Measurements from ENCODE around the gene SH3RF3. TPM values are rescaled to one million over a fixed set of nuclear protein-coding genes. Genes with fewer than 3 reads are reported as not detected.

SH3RF3 gene
- 0.22 and 0.82 TPM in 2 replicates for total RNA-seq (2014; rRNA removed; shearing (Covaris generic); ENCODE audit: low replicate concordance)

DNA sequence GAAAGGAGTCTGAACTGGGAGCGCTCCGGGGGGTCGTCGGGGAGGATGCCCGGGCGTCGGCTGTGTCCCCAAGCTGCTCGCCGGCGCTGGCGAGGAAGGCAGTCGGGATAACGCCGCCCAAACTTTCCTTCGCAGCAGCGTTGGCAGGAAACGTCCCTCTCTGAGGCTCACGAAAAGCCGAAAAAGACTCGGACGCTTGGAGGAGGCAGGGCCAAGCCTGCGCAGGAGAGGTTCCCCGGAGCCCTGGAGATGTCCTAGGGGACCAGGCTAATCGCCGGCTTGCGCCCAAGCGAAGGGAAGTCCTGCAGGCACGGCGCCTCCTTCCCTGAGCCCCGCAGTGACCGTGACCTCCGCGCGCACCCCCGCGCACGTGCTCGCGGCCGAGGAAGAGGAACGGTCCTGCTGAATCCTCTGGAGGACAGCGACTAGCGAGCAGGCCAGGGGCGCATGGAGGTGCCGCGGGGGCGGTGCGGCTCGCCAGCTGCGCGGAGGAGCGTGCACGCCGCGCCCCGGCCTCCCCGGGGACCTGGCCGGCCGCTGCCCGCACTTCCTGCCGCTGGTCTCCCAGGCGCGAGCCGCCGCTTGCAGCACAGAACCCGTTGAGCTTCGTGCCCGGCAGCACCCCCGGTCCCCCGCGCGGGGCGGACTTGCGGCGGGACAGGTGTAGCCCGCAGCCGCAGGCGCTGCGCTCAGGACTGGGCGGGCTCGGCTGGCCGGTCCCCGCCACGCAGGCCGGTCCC is at the start of gene SH3RF3:
SH3RF3 (plus strand) TSS at position 590 of the 740 bp plus-strand sequence.
- H3K9me3 ChIP-seq: no peaks in the 10 kb centered on the region
- peaks cover 5% of the 10 kb centered on the region; the same call in 1 of the 2 replicates for H3K27me3 ChIP-seq
- H3K4me3 ChIP-seq: peak within 1 kb of the TSS; percentile 41
- no peaks in the 10 kb centered on the region for H3K36me3 ChIP-seq
- DNase-seq: peak; percentile 49

DNA sequence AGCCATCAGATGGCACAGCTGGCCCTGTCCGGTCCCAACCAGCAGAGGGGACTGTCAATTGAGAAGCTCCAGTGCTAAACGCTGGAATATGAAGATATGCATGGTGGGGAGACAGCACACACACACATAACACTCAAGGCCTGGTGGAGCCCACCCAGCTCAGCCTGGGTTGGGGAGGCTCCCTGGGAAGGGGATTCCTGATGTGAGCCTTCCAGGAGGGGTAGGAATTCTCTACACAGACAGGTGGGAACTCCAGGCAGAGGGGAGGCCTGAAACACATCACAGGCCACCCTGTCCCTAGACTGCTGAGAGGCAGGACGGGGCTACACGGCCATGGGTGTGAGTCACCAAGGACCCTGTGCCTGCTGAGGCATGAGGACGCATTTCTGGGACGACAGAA is 49.4 kb upstream of the SH3RF3 start:
- DNase-seq: no peak
- Histone ChIP-seq H3K36me3 (no peaks in the 10 kb centered on the region), H3K4me3 (no peak overlapping the region), H3K27me3 (peaks cover 13% of the 10 kb centered on the region), H3K9me3 (no peaks in the 10 kb centered on the region)

DNA sequence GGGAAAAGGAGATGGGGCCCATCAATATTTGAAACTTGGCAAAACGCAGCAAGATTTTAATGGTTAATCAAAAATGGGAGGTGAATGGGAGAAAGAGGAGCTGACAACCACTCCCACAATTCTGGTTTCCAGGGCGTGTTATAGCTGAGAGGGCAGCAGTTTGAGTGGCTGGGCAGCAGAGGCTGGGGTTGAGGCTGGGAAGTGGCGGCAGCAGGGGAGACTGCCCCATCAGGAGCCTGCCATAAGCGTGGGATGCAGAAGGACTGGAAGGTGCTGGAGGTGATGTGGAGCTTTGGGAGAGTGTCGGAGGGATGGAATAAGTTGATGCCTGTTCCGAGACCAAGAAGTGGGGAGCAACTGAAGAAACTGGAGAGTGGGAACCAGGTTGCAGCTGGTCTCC is 48.9 kb upstream of the SH3RF3 start:
- peaks cover 13% of the 10 kb centered on the region for H3K27me3 ChIP-seq
- no peak for DNase-seq
- H3K9me3 ChIP-seq: no peaks in the 10 kb centered on the region
- H3K36me3 ChIP-seq: no peaks in the 10 kb centered on the region
- no peak overlapping the region for H3K4me3 ChIP-seq

DNA sequence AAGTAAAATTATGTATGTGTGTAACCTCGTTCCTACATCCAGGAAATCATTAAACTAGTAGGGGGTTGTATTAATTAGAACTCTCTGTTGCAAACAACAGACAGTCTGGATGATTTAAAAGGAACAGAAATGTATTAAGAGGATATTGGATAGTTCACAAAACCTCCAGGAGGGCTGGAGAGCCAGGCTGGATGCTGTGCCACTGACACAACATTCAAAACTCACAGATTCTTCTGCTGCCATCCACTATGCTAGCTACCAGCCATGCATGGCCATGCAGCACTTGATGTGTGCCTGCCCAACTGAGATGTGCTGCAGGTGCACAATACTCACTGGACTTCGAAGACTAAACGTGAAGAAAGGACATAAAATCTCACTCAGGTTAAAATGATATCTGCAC is 48.2 kb upstream of the SH3RF3 start:
- Histone ChIP-seq H3K36me3 (no peaks in the 10 kb centered on the region), H3K27me3 (peaks cover 13% of the 10 kb centered on the region), H3K9me3 (no peaks in the 10 kb centered on the region), H3K4me3 (no peak overlapping the region)
- DNase-seq: no peak

DNA sequence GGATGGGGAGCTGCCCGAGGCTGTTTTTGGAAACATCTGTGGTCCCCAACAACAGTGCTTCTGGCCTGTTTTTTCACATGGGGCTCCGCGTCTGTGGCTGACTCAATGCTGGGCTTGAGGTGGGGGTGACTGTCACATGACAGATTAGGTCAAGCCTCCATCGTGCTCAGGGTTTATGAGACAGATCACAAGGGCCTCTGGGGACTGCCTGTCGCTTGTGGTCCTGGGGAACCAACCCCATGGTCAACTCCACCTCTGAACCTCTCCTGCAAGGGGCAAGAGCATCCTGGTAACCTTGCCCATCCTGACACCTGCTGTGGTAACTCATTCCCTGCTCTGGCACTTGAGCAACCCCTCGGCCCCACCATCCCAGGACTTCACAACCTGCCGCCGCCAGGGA is 47.6 kb upstream of the SH3RF3 start:
- Histone ChIP-seq H3K36me3 (no peaks in the 10 kb centered on the region), H3K27me3 (peaks cover 11% of the 10 kb centered on the region), H3K9me3 (no peaks in the 10 kb centered on the region), H3K4me3 (no peak overlapping the region)
- no peak for DNase-seq

DNA sequence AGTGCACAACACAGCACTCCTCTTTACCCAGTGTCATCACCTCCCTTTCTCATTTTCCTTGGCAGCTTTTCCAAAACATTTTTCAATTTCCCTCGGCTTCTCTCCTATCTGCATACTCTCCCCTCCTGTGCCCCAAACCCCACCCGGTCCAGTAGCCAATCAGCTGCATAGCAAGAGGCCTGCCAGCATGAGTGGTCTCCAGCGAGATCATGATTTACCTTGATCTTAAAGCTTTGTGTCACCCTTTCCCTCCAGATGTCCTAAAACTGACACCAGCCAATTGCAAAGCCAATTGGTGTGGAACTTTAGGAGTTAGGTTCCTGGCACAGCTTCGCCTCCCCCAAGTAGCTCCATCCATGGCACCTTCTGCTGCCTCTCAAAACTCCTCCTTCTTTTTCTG is 45.2 kb upstream of the SH3RF3 start:
- no peak for DNase-seq
- Histone ChIP-seq H3K27me3 (no peaks in the 10 kb centered on the region; the same call in 1 of the 2 replicates), H3K36me3 (no peaks in the 10 kb centered on the region), H3K4me3 (no peak overlapping the region), H3K9me3 (no peaks in the 10 kb centered on the region)

DNA sequence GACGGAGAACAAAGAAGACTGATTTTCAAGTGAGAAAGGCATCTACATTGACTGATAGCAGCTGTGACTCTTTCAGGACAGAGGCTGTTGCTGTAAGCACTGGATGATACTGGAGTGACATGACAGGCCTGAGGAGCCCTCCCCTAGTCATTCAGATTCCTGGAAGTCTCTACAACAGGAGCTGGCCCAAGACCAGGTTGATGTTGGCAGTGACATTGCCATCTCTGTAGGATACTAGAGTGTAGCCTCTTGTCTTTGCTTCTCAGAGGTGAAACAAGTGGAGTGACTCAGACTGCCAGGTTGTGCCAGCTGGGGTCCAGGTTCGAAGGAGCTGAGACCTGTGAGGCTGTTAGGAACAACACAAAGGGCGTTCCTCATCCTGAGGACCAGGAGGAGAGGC is 44.7 kb upstream of the SH3RF3 start:
- no peak for DNase-seq
- Histone ChIP-seq H3K9me3 (no peaks in the 10 kb centered on the region), H3K4me3 (no peak overlapping the region), H3K27me3 (no peaks in the 10 kb centered on the region; the same call in 1 of the 2 replicates), H3K36me3 (no peaks in the 10 kb centered on the region)

DNA sequence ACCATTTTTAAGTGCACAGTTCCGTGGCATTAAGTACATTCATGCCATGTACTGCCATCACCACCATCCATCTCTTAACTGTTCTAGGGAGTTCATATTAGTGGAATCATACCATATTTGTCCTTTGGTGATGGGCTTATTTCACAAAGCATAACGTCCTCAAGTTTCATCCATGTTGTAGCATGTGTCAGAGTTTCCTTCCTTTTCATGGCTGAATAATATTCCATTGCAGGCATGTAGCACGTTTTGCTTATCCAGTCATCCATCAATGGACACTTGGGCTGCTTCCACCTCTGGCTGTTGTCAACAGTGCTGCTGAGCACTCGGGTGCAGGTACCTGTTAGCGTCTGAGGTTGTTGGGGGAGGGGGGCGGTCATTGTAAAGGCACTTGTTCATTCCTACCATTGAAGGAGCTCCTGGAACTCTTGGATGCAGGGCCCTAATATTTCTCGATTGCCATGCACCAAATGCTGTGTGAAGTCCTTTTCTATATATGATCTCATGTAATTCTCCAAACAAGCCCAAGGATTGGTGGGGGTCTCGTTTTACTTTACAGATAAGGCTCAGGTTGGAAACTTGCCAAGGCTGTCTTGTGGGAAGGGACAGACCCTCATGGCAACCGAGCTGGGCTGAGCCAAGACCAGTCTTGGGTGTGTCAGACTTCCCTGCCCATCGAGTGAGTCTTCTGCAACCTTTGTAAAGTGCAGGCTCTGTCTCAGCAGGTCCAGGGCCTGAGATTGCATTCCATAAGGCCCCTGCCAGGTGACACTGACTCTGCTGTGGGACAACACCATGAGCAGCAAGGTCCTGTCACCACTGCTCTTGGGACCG is 42.9 kb upstream of the SH3RF3 start:
- H3K36me3 ChIP-seq: no peaks in the 10 kb centered on the region
- no peaks in the 10 kb centered on the region for H3K27me3 ChIP-seq
- DNase-seq: no peak
- no peak overlapping the region for H3K4me3 ChIP-seq
- no peaks in the 10 kb centered on the region for H3K9me3 ChIP-seq

DNA sequence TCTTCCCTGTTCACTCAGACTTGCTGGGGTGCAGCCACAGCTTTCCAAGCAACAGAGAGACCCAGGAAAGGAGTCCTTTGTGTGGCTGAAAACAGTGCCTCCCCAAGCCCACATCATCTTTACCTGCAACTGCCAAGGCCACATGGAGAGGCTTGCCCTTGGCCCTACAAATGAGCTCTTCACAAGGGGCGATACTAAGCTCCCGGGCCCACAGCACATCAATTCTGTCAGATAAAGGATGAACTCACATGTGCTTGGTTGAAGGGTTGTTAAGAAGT is 42.3 kb upstream of the SH3RF3 start:
- Histone ChIP-seq H3K36me3 (no peaks in the 10 kb centered on the region), H3K9me3 (no peaks in the 10 kb centered on the region), H3K27me3 (no peaks in the 10 kb centered on the region), H3K4me3 (no peak overlapping the region)
- no peak for DNase-seq

DNA sequence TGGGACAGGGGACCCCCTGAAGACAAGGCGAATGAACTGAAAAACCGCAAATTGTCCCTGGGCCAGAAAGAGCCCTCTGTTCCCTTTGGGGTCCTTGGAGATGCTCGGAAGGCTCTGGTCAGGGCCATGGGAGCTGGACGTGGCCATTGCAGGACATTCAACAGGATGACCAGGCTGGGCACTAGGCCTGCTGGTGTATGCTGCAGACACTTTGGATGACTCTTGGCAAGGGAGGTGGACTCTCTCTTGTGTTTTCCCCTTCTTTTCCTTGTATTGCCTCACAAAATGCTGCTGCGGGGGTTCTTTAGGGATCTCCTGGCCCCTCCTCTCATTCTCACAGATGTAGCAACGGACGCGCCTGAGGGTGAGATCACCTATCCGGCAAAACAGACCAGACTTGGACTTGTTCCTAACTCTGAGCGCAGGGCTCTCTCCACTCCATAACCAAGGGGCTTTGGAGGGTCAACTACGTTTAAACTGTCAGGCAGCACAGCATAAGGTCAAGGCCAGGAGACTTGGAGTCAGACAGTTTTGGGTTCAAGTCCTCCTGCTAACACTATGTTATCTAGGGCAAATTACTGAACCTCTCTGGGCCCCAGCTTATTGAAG is 41.8 kb upstream of the SH3RF3 start:
- H3K9me3 ChIP-seq: no peaks in the 10 kb centered on the region
- H3K36me3 ChIP-seq: no peaks in the 10 kb centered on the region
- no peak overlapping the region for H3K4me3 ChIP-seq
- no peaks in the 10 kb centered on the region for H3K27me3 ChIP-seq
- DNase-seq: no peak

DNA sequence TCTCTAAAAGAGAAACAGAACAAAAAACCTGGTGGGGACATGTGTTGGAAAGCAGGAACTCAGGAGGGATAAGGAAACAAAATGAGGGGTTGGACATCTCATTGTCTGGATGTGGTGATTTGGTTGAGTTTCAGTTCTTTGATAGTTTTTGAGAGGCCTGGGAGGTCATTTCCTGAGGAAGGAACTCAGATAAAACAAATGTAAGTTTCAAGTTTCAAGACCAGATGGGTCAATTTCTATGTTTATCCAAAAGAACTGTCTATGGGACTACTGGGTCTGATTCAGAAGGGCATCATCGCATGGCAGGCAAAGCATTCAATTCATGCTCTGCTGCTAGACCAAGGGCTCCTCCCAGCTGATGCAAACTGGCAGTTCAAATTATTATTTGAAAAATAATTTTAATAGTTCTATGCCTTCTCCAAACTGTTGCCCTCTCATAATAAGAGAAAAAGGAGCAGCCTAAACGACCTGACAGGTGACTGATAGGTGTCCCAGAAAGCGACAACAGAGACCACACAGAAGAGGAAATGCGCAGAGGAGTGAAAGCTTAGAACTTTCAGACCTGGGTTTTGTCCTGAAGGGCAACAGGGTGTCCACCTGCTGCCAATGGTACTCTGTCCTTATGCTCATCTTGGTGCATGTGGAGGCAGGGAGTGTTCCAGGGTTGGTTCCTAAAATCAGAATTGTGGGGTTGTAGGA is 39.3 kb upstream of the SH3RF3 start:
- H3K27me3 ChIP-seq: no peaks in the 10 kb centered on the region
- no peaks in the 10 kb centered on the region for H3K36me3 ChIP-seq
- no peaks in the 10 kb centered on the region for H3K9me3 ChIP-seq
- no peak for DNase-seq
- no peak overlapping the region for H3K4me3 ChIP-seq

DNA sequence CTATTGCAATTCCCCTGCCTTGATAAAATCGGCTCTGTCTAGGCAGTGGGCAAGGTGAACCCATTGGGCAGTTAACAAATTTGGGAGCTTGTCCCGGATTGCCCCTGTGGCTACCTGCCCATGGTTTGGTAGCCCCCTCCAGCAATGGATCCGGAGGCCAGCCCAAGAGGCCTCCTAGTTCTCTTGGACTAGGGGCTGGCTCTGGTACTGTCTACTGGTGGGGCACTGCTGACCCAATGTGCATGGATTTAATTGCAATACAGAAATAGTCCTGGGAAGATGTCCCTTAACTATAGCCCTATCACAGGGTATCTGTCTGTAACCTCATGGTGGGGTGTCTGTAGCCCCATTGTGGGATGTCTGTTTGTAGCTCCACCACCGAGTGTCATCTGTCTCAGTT is 37.5 kb upstream of the SH3RF3 start:
- Histone ChIP-seq H3K4me3 (no peak overlapping the region), H3K9me3 (no peaks in the 10 kb centered on the region), H3K27me3 (no peaks in the 10 kb centered on the region), H3K36me3 (no peaks in the 10 kb centered on the region)
- DNase-seq: no peak

DNA sequence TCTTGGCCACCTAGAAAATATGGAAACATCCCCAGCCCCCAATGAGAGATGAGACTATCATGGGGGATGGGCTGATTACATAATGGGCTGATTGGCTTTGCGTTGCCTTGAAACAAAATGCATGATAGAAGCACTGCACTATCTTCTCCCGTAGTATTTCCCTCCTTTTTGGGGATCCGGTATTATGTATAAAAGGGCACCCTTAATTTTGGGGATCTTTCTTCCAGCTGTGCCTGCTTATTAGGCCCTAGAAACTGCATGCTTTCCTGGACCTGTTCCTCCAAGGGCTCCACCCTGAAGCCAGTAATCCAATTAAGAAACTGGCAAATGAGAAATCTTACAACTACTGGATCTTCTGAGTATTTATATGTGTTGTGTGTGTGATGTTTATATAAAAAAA is 34.9 kb upstream of the SH3RF3 start:
- no peaks in the 10 kb centered on the region for H3K9me3 ChIP-seq

DNA sequence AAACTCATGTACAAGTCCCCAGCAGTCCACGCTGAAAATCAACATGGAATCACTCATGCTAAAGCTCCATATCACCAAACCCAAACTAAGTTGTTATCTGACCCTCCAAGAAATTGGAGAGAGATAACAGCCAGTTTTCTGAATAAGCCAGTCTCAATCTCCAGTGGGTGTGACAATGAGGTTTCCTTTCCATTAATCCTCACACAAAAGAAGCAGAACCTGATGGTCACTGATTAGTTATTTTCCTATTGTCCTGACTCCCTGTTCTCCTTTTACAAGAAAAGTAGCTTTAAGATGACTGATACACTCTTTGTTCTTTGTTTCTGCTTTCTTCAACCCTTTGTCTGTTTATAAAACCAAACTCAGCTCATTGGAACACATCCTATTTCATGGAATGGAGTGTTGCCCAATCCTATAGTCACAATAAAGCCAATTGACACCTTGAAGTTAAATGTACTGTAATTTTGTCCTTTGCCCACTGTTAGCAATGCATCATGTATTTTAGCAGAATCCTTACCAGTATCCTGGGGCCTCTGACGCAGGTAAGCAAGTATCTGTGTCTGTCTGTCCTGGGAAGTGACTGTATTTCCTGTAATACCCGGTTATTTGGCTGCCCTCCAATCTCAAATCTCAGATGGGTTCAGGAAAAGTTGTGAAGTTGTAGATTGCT is 30.6 kb upstream of the SH3RF3 start:
- Histone ChIP-seq H3K4me3 (no peak overlapping the region), H3K36me3 (no peaks in the 10 kb centered on the region), H3K27me3 (peaks cover 12% of the 10 kb centered on the region; the same call in 1 of the 2 replicates), H3K9me3 (no peaks in the 10 kb centered on the region)
- DNase-seq: no peak

More for the DNA sequence above, 34.9 kb upstream of the SH3RF3 start:
- Histone ChIP-seq H3K36me3 (no peaks in the 10 kb centered on the region), H3K27me3 (no peaks in the 10 kb centered on the region; the same call in 1 of the 2 replicates), H3K4me3 (no peak overlapping the region)
- DNase-seq: no peak

DNA sequence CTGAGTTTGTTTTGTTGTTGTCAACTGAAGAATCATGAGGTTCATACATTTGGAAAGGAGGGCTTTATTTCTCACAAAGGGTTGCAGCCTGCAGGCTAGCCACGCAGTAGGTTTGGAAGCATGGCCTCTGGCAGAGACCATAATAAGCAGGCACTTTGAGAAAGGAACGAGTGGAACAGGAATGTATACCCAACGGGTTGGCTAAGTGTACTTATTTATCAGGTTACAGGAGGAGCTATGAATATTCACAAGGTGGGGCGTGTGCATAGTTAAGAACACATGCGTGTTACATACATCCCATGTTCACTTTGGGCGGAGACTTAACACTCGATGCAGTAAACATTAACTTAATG is 30.1 kb upstream of the SH3RF3 start:
- no peak for DNase-seq
- Histone ChIP-seq H3K9me3 (no peaks in the 10 kb centered on the region), H3K27me3 (peaks cover 12% of the 10 kb centered on the region; the same call in 1 of the 2 replicates), H3K4me3 (no peak overlapping the region), H3K36me3 (no peaks in the 10 kb centered on the region)

DNA sequence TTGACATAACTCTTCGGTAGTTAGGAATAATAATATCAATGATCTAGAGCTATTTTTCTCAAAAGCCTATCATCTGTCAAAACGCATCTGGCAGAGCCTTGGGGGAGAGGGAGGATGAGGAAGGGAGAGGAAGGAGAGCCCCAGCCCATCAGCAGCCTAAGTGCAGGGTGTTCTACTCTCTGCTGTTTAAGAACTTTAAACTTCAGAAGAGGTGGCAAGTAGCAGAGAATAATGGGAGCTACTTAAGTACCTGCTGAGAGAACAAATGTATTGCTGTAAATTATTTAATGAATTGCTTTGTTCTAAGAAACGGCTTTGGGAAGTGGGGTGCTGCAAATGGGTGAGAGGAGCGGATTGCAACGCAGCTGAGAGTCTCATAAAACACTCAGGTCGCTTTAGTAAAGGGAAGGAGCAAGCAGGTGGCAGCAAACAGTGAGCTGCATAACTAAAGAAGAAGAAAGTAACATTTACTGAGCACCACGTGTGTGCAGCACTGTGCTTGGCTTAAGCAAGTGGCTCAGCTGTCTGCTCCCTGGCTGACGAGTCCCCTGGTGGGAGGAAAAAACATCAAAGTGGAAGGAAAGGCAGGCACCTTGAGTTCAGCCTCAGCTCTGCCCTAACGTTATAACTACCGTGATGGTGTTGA is 26.3 kb upstream of the SH3RF3 start:
- H3K4me3 ChIP-seq: no peak overlapping the region
- H3K9me3 ChIP-seq: no peaks in the 10 kb centered on the region
- H3K36me3 ChIP-seq: no peaks in the 10 kb centered on the region
- peaks cover 12% of the 10 kb centered on the region; the same call in 1 of the 2 replicates for H3K27me3 ChIP-seq
- no peak for DNase-seq

Measured in MG63 (cell line).